Measurements from ENCODE around the gene ERAS. TPM values are rescaled to one million over a fixed set of nuclear protein-coding genes. Genes with fewer than 3 reads are reported as not detected.

ERAS gene
- polyA plus RNA-seq, 1 donor from 2014 or later: 3.6 TPM

DNA sequence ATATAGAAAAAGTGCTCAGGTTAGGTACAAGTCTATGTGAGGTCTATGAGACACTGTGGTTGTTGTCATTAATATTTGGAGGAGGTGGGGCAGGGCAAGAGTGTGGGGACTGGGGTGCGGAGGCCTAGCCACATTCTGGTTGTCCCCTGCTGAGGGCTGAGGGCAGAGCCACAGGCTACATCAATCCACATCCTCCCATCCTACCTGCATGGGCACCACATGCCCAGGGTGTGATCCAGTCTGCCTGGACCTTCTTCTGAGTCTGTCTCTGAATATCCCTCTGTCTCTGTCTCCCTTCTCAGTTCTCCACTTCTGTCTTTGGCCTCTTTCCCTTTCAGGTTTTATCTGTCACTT lies 41.1 kb upstream of the ERAS start:
- Histone ChIP-seq H3K9me2 (ENCODE audit: insufficient read depth, low read length) (no peaks in the 10 kb centered on the region), H3K27me3 (ENCODE audit: insufficient read depth, low read depth, low read length) (no peaks in the 10 kb centered on the region)

GRCh38 chrX:48785540-48786214 lies 40.6 kb upstream of the ERAS start:
- no peaks in the 10 kb centered on the region for H3K9me2 ChIP-seq (ENCODE audit: insufficient read depth, low read length)
- no peak overlapping the region for H3K4me2 ChIP-seq (ENCODE audit: low read length)
- no peak overlapping the region for H3K4me3 ChIP-seq (ENCODE audit: low read length)
- no peaks in the 10 kb centered on the region for H3K9me3 ChIP-seq (ENCODE audit: low read length)
- H2AFZ ChIP-seq (ENCODE audit: low read depth, low read length): no peak overlapping the region
- H3K36me3 ChIP-seq (ENCODE audit: insufficient read depth, low read length): no peaks in the 10 kb centered on the region
- H3K27ac ChIP-seq (ENCODE audit: low read length): no peak overlapping the region
- no peaks in the 10 kb centered on the region for H4K20me1 ChIP-seq (ENCODE audit: insufficient read depth)
- no peaks in the 10 kb centered on the region for H3F3A ChIP-seq (ENCODE audit: insufficient read depth, low read length, poor library complexity, severe bottlenecking)
- H3K79me2 ChIP-seq (replicated peaks; ENCODE audit: insufficient read depth, low read length): no peaks in the 10 kb centered on the region
- H3K9ac ChIP-seq (ENCODE audit: low read length): no peak overlapping the region
- H3K27me3 ChIP-seq (ENCODE audit: insufficient read depth, low read depth, low read length): no peaks in the 10 kb centered on the region
- TF ChIP-seq SMC3 (conservative IDR thresholded peaks at IDR 0.05; ENCODE audit: poor library complexity): no peak
- TF ChIP-seq REST (IDR thresholded peaks at IDR 0.05; ENCODE audit: borderline replicate concordance): no peak
- TF ChIP-seq TAF1 (IDR thresholded peaks at IDR 0.05; ENCODE audit: low read depth): no peak
- no peak for TF ChIP-seq RAD21 (conservative IDR thresholded peaks at IDR 0.05)
- TF ChIP-seq EP300 (conservative IDR thresholded peaks at IDR 0.05; ENCODE audit: poor library complexity, severe bottlenecking): no peak
- TF ChIP-seq, protein P1, sequence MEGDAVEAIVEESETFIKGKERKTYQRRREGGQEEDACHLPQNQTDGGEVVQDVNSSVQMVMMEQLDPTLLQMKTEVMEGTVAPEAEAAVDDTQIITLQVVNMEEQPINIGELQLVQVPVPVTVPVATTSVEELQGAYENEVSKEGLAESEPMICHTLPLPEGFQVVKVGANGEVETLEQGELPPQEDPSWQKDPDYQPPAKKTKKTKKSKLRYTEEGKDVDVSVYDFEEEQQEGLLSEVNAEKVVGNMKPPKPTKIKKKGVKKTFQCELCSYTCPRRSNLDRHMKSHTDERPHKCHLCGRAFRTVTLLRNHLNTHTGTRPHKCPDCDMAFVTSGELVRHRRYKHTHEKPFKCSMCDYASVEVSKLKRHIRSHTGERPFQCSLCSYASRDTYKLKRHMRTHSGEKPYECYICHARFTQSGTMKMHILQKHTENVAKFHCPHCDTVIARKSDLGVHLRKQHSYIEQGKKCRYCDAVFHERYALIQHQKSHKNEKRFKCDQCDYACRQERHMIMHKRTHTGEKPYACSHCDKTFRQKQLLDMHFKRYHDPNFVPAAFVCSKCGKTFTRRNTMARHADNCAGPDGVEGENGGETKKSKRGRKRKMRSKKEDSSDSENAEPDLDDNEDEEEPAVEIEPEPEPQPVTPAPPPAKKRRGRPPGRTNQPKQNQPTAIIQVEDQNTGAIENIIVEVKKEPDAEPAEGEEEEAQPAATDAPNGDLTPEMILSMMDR (IDR thresholded peaks at IDR 0.05; ENCODE audit: poor library complexity, severe bottlenecking): no peak
- no peak for TF ChIP-seq EZH2 (IDR thresholded peaks at IDR 0.05; ENCODE audit: borderline replicate concordance, insufficient read depth, low read length, poor library complexity, severe bottlenecking)

More for the DNA sequence above, 41.1 kb upstream of the ERAS start:
- Histone ChIP-seq H2AFZ (ENCODE audit: low read depth, low read length) (no peak overlapping the region), H3K9me3 (ENCODE audit: low read length) (no peaks in the 10 kb centered on the region), H3K9ac (ENCODE audit: low read length) (no peak overlapping the region), H3K79me2 (replicated peaks; ENCODE audit: insufficient read depth, low read length) (no peaks in the 10 kb centered on the region), H4K20me1 (ENCODE audit: insufficient read depth) (no peaks in the 10 kb centered on the region), H3K4me2 (ENCODE audit: low read length) (no peak overlapping the region), H3F3A (ENCODE audit: insufficient read depth, low read length, poor library complexity, severe bottlenecking) (no peaks in the 10 kb centered on the region), H3K36me3 (ENCODE audit: insufficient read depth, low read length) (no peaks in the 10 kb centered on the region), H3K27ac (ENCODE audit: low read length) (no peak overlapping the region), H3K4me3 (ENCODE audit: low read length) (no peak overlapping the region)
- TF ChIP-seq MXI1 (conservative IDR thresholded peaks at IDR 0.05; ENCODE audit: poor library complexity, severe bottlenecking) (no peak), REST (IDR thresholded peaks at IDR 0.05; ENCODE audit: borderline replicate concordance) (no peak), RAD21 (conservative IDR thresholded peaks at IDR 0.05) (no peak), TAF1 (IDR thresholded peaks at IDR 0.05; ENCODE audit: low read depth) (no peak), EZH2 (IDR thresholded peaks at IDR 0.05; ENCODE audit: borderline replicate concordance, insufficient read depth, low read length, poor library complexity, severe bottlenecking) (no peak), EP300 (conservative IDR thresholded peaks at IDR 0.05; ENCODE audit: poor library complexity, severe bottlenecking) (no peak), SMC3 (conservative IDR thresholded peaks at IDR 0.05; ENCODE audit: poor library complexity) (no peak), POLR2AphosphoS5 (IDR thresholded peaks at IDR 0.05) (no peak)
- TF ChIP-seq, protein P1 (IDR thresholded peaks at IDR 0.05; ENCODE audit: poor library complexity, severe bottlenecking): no peak

Data from neural cell (in vitro differentiated cells).